NT2/D1 (cell line): Measurements from ENCODE around the gene SLC2A4RG.

ENCODE experiments used
- DNase-seq: peaks from one replicate; pipeline ENCODE4 v3.0.0-alpha.2; 2011; ENCODE audit warnings: low read depth, low spot score
- H3K27me3 ChIP-seq: 2 replicates; pipeline ENCODE4 v1.6.0; 2011; ENCODE audit warnings: mild to moderate bottlenecking; ENCODE audit not compliant: insufficient read length, insufficient read depth
- H3K36me3 ChIP-seq: 2 replicates; pipeline ENCODE4 v1.6.1; 2011; ENCODE audit warnings: mild to moderate bottlenecking, low read length, mixed read lengths; ENCODE audit not compliant: insufficient read depth, insufficient read length
- H3K4me1 ChIP-seq: 2 replicates; pipeline ENCODE4 v1.5.1; 2011; ENCODE audit not compliant: insufficient read depth, insufficient read length
- H3K4me3 ChIP-seq: 2 replicates; pipeline ENCODE4 v1.5.1; 2011; ENCODE audit warnings: low read depth; ENCODE audit not compliant: insufficient read length
- H3K9ac ChIP-seq: 2 replicates; pipeline ENCODE4 v1.6.0; 2011; ENCODE audit warnings: low read depth; ENCODE audit not compliant: insufficient read length
- H3K9me3 ChIP-seq: 2 replicates; pipeline ENCODE4 v1.5.1; 2011; ENCODE audit warnings: mild to moderate bottlenecking, low read length; ENCODE audit not compliant: insufficient read depth
- SUZ12 ChIP-seq: IDR thresholded peaks from 2 replicates; pipeline ENCODE4 v1.6.1; 2011; ENCODE audit not compliant: insufficient read length, insufficient read depth; ENCODE audit errors: extremely low read depth
- YY1 ChIP-seq: IDR thresholded peaks from 2 replicates; pipeline ENCODE4 v1.6.1; 2011; ENCODE audit not compliant: insufficient read length, insufficient read depth
- ZNF274 ChIP-seq: IDR thresholded peaks from 2 replicates; pipeline ENCODE4 v1.6.1; 2011; ENCODE audit warnings: mild to moderate bottlenecking, low read depth, low read length

SLC2A4RG gene

DNA sequence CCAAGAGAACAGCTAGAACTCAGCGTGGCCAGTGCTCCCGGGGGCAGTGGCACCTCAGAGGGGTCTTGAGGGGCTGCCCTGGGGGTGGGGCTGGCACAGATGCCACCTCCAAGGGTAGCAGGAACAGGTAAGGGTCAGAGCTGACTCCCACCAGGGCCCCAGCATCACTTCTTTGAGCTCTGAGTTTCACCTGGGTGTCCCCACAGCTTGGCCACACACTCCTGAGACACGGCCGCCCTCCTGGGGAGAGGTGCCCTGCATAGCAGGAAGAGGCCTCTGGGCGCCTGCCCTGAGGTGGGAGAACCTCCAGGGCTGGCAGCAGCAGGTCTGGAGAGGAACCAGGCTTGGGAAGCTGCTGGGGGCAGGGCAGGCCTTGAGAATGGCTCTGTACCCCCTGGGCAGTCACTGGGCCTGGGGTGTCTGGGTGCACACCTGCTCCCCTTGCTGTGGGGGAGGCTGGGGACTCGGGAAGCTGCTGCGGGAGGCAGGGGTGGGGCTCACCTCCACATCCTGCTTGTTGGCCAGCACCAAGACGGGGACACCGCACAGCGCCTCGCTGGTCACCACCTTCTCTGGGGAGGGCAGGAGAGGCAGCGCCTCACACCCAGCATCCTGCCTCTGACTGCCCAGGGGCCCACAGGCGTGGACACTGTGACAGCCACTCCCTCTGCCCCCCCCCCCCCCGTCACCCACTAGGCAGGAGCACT lies 38.1 kb upstream of the SLC2A4RG start:
- peaks cover 96% of the 10 kb centered on the region for H3K36me3 ChIP-seq
- H3K27me3 ChIP-seq: no peaks in the 10 kb centered on the region
- no peak overlapping the region for H3K4me3 ChIP-seq
- peaks cover 36% of the 10 kb centered on the region for H3K4me1 ChIP-seq
- no peak for TF ChIP-seq SUZ12
- no peak for TF ChIP-seq ZNF274
- TF ChIP-seq YY1: no peak
- H3K9ac ChIP-seq: no peak overlapping the region
- DNase-seq: no peak
- H3K9me3 ChIP-seq: no peaks in the 10 kb centered on the region

DNA sequence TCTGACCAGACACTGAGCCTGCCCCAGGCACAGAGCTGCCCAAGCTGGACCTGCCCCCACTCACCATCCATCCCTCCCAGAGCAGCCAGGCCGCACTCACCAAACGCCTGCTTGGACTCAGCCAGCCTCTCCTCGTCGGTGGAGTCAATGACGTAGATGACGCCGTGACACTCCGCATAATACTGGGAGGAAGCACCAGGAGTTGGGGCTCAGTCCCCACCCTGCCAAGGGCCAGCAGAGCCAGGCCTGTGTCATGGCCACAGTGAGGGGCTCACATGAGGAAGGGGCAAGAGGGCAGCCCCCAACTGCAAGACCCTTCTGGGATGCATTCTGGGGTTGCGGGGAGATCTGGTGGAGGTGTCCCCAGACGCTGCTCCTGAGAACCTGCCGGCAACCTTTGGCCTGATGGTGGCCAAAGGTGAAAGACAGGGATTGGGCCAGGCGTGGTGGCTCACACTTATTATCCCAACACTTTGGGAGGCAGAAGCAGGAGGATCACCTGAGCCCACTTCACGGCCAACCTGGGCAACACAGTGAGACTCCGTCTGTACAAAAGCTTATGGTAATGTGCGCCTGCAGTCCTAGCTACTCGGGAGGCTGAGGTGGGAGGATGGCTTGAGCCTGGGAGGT lies 37.4 kb upstream of the SLC2A4RG start:
- Histone ChIP-seq H3K4me3 (no peak overlapping the region), H3K4me1 (peaks cover 34% of the 10 kb centered on the region), H3K36me3 (peaks cover 93% of the 10 kb centered on the region), H3K27me3 (no peaks in the 10 kb centered on the region), H3K9me3 (no peaks in the 10 kb centered on the region), H3K9ac (no peak overlapping the region)
- no peak for DNase-seq
- no peak for TF ChIP-seq SUZ12
- TF ChIP-seq YY1: no peak
- no peak for TF ChIP-seq ZNF274

DNA sequence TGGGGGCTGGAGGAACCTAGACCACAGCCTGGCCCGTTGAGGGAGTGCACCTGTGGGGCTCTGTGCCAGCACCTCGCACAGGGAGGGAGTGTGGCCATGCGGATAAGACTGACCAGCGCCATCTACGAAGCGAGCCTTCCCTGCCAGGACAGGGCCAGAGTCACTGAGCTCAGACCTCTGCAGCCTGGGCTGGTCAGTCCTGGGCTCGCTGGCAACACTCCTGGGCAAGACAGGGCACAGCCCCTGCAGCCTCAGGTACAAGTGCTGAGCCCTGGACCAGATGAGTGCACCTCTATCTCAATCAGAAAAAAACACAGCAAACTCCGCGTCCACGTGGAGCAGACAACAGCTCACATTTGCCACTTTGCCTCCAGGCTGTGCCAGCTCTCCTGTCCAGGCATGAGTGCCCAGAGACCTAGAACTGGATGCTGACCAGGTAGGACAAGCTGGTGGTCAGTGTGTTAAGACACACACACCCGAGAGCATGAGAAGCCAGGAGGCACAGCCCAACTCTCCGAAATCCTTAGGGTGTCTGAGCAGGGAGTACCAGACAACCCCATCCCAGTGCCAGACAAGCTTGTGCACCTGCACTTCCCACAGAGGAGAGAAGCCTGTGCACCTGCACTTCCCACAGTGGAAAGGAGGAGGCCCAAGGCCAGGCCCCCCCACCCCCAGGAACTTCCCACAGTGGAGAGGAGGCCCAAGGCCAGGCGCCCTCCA lies 36.7 kb upstream of the SLC2A4RG start:
- Histone ChIP-seq H3K4me1 (peaks cover 30% of the 10 kb centered on the region), H3K27me3 (no peaks in the 10 kb centered on the region), H3K4me3 (no peak overlapping the region), H3K9ac (no peak overlapping the region), H3K36me3 (peaks cover 86% of the 10 kb centered on the region), H3K9me3 (no peaks in the 10 kb centered on the region)
- no peak for TF ChIP-seq SUZ12
- TF ChIP-seq YY1: no peak
- no peak for TF ChIP-seq ZNF274
- no peak for DNase-seq

DNA sequence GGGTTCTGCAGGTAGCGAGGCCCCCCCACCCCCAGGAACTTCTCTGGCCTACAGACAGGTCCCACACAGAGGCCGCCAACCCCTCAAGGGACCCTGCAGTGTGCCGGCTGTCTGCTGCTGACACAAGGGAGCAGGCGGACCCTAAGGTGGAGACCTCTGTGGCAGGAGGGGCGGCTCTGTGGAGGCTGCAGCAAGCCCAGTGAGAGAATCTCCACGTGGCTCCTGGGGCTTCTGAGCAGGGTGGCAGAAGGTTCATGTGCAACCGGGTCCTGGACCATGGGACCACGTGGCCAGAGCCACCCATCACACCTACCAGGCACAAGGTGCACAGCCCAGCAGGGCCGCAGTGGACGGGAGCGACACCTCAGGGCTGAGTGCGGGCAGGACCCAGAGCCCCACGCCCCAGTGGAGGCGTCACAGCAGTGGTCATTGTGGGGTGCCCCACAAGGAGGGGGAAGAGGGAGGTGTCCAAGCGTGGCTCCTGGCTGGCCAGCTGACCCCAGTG lies 36.1 kb upstream of the SLC2A4RG start:
- Histone ChIP-seq H3K9me3 (no peaks in the 10 kb centered on the region), H3K4me1 (peaks cover 27% of the 10 kb centered on the region), H3K36me3 (peaks cover 81% of the 10 kb centered on the region), H3K4me3 (no peak overlapping the region), H3K9ac (no peak overlapping the region), H3K27me3 (no peaks in the 10 kb centered on the region)
- TF ChIP-seq ZNF274 (no peak), YY1 (no peak), SUZ12 (no peak)
- no peak for DNase-seq

DNA sequence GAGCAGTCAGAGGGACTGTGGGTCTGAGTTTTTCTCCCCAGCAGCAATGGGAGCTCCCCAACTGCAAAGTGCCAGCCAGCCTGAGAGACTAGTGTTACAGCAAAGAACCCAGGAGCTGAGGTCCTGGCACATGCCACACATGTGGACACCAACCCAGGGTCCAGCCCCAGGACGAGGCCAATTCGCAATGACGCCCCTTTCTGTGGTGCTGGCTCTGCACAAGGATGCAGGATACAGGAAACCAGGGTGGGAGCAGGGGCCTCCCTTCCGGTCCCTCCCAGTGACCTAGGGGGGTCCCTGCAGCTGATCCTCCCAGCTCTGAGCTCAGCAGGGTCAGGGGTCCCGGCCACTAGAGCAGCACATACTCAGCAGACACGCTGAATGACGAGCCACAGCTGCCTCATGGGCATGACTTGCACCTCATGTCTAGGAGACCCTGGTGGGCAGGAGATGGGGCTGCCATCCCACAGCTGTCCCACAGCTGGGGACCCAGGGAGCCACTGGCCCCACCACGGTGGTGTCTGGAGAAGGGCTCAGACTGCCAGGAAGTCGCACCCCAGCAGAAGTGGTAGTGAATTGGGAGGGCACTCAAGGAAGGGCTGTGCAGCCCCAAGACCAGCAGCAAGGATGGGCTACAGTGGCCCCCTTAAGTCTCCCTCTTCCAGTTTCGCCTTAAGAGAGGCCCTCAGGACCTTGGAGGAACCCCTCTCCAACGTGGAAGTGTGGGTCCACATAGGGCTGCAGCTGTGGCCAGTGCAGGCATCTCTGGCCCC lies 35.4 kb upstream of the SLC2A4RG start:
- no peak for DNase-seq
- TF ChIP-seq ZNF274: no peak
- no peak for TF ChIP-seq SUZ12
- TF ChIP-seq YY1: no peak
- peaks cover 82% of the 10 kb centered on the region for H3K36me3 ChIP-seq
- peaks cover 23% of the 10 kb centered on the region for H3K4me1 ChIP-seq
- H3K4me3 ChIP-seq: no peak overlapping the region
- H3K9ac ChIP-seq: no peak overlapping the region
- H3K9me3 ChIP-seq: no peaks in the 10 kb centered on the region
- H3K27me3 ChIP-seq: no peaks in the 10 kb centered on the region

DNA sequence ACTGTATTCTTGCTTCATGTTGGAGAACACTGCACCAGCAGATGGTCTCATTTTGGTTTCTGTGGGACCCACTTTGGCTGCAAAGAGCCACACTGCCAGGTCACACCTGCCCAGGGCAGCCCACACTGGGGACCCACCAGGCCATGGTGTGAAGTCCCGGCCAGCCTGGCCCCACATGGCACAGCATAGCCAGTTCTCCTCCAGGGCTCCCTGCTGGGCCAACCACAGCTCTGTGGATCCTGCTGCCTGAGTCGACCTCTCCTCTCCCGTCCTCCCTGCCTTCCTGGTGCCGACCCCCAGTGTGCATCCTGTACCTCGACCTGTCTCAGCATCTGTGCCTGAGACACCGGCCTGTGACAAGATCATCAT lies 34.8 kb upstream of the SLC2A4RG start:
- Histone ChIP-seq H3K4me3 (no peak overlapping the region), H3K27me3 (no peaks in the 10 kb centered on the region), H3K9ac (no peak overlapping the region), H3K9me3 (no peaks in the 10 kb centered on the region), H3K36me3 (peaks cover 82% of the 10 kb centered on the region), H3K4me1 (peaks cover 20% of the 10 kb centered on the region)
- TF ChIP-seq ZNF274 (no peak), YY1 (no peak), SUZ12 (no peak)
- no peak for DNase-seq
